Peyer's patch (tissue), 4 donors: Measurements from ENCODE around the gene OLFM1.

Experiments
- CTCF ChIP-seq, 6 experiments: fragments of 450-650 bp in 4 of 6; fragments of 200-600 bp in 2 of 6; sonication (generic) in 1 of 6; IDR thresholded peaks; one replicate each; pipeline ENCODE4 v1.5.1; 2017 to 2019; ENCODE audit warnings: antibody characterized with exemption in 6 of 6, mild to moderate bottlenecking in 3 of 6, moderate library complexity in 1 of 6
- POLR2A ChIP-seq, 2 donors: fragments of 450-650 bp; IDR thresholded peaks; one replicate each; pipeline ENCODE4 v1.5.1; 2017; ENCODE audit warnings: antibody characterized with exemption in 2 of 2, mild to moderate bottlenecking in 2 of 2, moderate library complexity in 2 of 2

DNA sequence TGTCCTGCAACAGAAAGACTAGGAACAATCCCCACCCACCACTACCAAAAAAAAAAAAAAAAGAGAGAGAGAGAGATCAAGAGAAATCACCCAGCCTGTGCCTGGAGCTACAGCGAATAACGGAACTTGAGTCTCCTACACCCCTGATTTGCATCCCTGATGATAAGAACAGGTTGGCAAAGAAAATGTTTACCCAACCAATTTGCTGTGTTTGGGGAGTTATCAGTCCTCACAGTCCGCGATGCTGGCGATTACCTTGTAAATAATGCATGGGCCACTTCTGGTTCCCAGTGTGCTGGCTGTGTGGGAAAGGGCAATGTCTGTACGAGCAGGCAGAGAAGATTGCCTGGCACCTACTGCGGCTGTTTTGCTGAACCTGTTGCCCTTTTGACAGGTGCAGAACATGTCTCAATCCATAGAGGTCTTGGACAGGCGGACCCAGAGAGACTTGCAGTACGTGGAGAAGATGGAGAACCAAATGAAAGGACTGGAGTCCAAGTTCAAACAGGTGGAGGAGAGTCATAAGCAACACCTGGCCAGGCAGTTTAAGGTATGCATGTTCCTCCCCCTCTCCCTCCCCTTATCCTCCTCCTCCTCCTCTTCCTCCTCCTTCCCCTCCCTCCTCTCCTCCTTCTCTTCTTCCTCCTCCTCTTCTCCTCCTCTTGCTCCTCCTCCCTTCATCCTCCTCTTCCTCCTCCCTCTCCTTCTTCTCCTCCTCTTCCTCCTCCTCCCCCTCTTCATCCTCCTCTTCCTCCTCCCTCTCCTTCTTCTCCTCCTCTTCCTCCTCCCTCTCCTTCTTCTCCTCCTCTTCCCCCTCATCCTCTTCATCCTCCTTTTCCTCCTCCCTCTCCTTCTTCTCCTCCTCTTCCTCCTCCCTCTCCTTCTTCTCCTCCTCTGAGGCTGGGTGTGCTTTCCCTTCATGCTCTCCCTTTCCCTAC lies 8.3 kb downstream of the OLFM1 start:
- no peak for TF ChIP-seq CTCF (IDR thresholded peaks at IDR 0.05)
- TF ChIP-seq POLR2A (IDR thresholded peaks at IDR 0.05) = no peak
